LHCN-M2 (cell line): ENCODE results near the gene UQCRH. TPM values are rescaled to one million over a fixed set of nuclear protein-coding genes. Genes with fewer than 3 reads are reported as not detected.

Experiments
- total RNA-seq: library from RNA; depleted of rRNA; stranded (reverse); fragments of >200 nt; gene quantifications from 2 replicates; pipeline ENCODE4 v1.2.3, GENCODE V29; 2014; rRNA removed

The UQCRH gene
- total RNA-seq, 1 experiment from 2014 or later = 432 TPM

Other genes with a start within 250 kb of the UQCRH start
- 13.4 and 19.2 TPM in 2 replicates for gene PIK3R3, start 171.1 kb upstream of the UQCRH start, total RNA-seq
- 2.6 and 2.7 TPM in 2 replicates for gene TSPAN1, start 128.6 kb upstream of the UQCRH start, total RNA-seq
- gene P3R3URF, start 127.2 kb upstream of the UQCRH start, total RNA-seq = not detected in 2 replicates
- 136 and 149 TPM in 2 replicates for gene POMGNT1, start 105.3 kb upstream of the UQCRH start, total RNA-seq
- gene LURAP1, start 100.4 kb upstream of the UQCRH start, total RNA-seq = 1.3 and 2.4 TPM in 2 replicates
- 14.7 and 16.6 TPM in 2 replicates for gene RAD54L, start 55.9 kb upstream of the UQCRH start, total RNA-seq
- 106 and 107 TPM in 2 replicates for gene LRRC41, start 82 bp upstream of the UQCRH start, total RNA-seq
- 13.0 and 14.3 TPM in 2 replicates for gene NSUN4, start 37.1 kb downstream of the UQCRH start, total RNA-seq
- gene FAAH, start 90.6 kb downstream of the UQCRH start, total RNA-seq = not detected in 2 replicates
- not detected in 2 replicates for gene DMBX1, start 186.1 kb downstream of the UQCRH start, total RNA-seq
- gene KNCN, start 247.9 kb downstream of the UQCRH start, total RNA-seq = not detected in 2 replicates